Mammary epithelial cell (primary cell): Measurements from ENCODE around the gene OTUD6A.

ENCODE experiments used
- CTCF ChIP-seq, 2 donors: IDR thresholded peaks in 1 of 2; conservative IDR thresholded peaks in 1 of 2; 2 replicates each; pipeline ENCODE4 v1.5.1; 2011 to 2012; ENCODE audit warnings: inconsistent platforms in 2 of 2, low read length in 2 of 2, mild to moderate bottlenecking in 2 of 2, control low read depth in 1 of 2, low read depth in 1 of 2; ENCODE audit not compliant: insufficient read depth in 1 of 2; ENCODE audit errors: extremely low read depth in 1 of 2
- EZH2 ChIP-seq: IDR thresholded peaks from 2 replicates; pipeline ENCODE4 v1.6.1; 2012; ENCODE audit warnings: low read length, inconsistent platforms, borderline replicate concordance

GRCh38 chrX:70092247-70092646 lies 30.0 kb downstream of the OTUD6A start:
- TF ChIP-seq CTCF (conservative IDR thresholded peaks at IDR 0.05 in 1 of 2, IDR thresholded peaks at IDR 0.05 in 1 of 2; ENCODE audit: extremely low read depth in 1 of 2, insufficient read depth in 1 of 2, low read depth in 1 of 2, low read length in 2 of 2) (no peak), EZH2 (no peak)
